ENCODE data around the gene TPRN. TPM values are rescaled to one million over a fixed set of nuclear protein-coding genes. Genes with fewer than 3 reads are reported as not detected.

TPRN gene
- total RNA-seq, 1 experiment from 2014 or later = 37.7 TPM

GRCh38 chr9:137183980-137184595, 16.5 kb downstream of the TPRN start:
- BruUV-seq (replicated peaks) = no TSS peak
- Mint-ChIP-seq H3K27me3 (ENCODE audit: insufficient read depth, unreplicated experiment) (no peaks in the 10 kb centered on the region), H3K9me3 (ENCODE audit: unreplicated experiment) (no peaks in the 10 kb centered on the region), H3K4me3 (ENCODE audit: unreplicated experiment) (no peak overlapping the region), H3K36me3 (ENCODE audit: insufficient read depth, unreplicated experiment) (peaks cover 45% of the 10 kb centered on the region), H3K4me1 (ENCODE audit: low read depth, unreplicated experiment) (peaks cover 13% of the 10 kb centered on the region), H3K27ac (ENCODE audit: unreplicated experiment) (no peak overlapping the region)
- no peak for DNase-seq
- peaks cover 7% of the 10 kb centered on the region; the same call in 1 of the 2 replicates for H3K4me1 ChIP-seq
- intact Hi-C loops (cut with micrococcal nuclease; ENCODE audit: unreplicated experiment) = no loop called here
- ChIA-PET POLR2A (no interaction called here), CTCF (no interaction called here)
- no peak for TF ChIP-seq CTCF (IDR thresholded peaks at IDR 0.05; ENCODE audit: insufficient read depth in 1 of 2, low read depth in 1 of 2, low read length in 1 of 2, severe bottlenecking in 1 of 2, unreplicated experiment in 1 of 2)
- H3K9me3 ChIP-seq = no peaks in the 10 kb centered on the region
- H3K27me3 ChIP-seq (replicated peaks; ENCODE audit: control insufficient read depth, insufficient read depth, low read length) = no peaks in the 10 kb centered on the region
- H3K4me3 ChIP-seq (ENCODE audit: low read depth, low read length) = no peak overlapping the region
- H3K36me3 ChIP-seq (ENCODE audit: control insufficient read depth, insufficient read depth, low read length) = peaks cover 2% of the 10 kb centered on the region

- no peaks in the 10 kb centered on the region for H3K27me3 Mint-ChIP-seq (ENCODE audit: insufficient read depth, unreplicated experiment)
- no peak overlapping the region for H3K27ac Mint-ChIP-seq (ENCODE audit: unreplicated experiment)
- CTCF ChIA-PET = interaction anchor here (0.8 kb wide), 1 partner anchor 42 kb away, joined by 3 read pairs; no protein-coding TSS in a partner anchor
- Histone ChIP-seq H3K9me3 (no peaks in the 10 kb centered on the region), H3K4me1 (peaks cover 7% of the 10 kb centered on the region; the same call in 1 of the 2 replicates), H3K4me3 (ENCODE audit: low read depth, low read length) (no peak overlapping the region), H3K27me3 (replicated peaks; ENCODE audit: control insufficient read depth, insufficient read depth, low read length) (no peaks in the 10 kb centered on the region), H3K36me3 (ENCODE audit: control insufficient read depth, insufficient read depth, low read length) (peaks cover 2% of the 10 kb centered on the region)
- no peaks in the 10 kb centered on the region for H3K9me3 Mint-ChIP-seq (ENCODE audit: unreplicated experiment)
- intact Hi-C loops (cut with micrococcal nuclease; ENCODE audit: unreplicated experiment) = no loop called here
- POLR2A ChIA-PET = no interaction called here
- peaks cover 37% of the 10 kb centered on the region for H3K36me3 Mint-ChIP-seq (ENCODE audit: insufficient read depth, unreplicated experiment)
- peaks cover 13% of the 10 kb centered on the region for H3K4me1 Mint-ChIP-seq (ENCODE audit: low read depth, unreplicated experiment)
- no peak overlapping the region for H3K4me3 Mint-ChIP-seq (ENCODE audit: unreplicated experiment)
- no peak for TF ChIP-seq CTCF (IDR thresholded peaks at IDR 0.05; ENCODE audit: insufficient read depth in 1 of 2, low read depth in 1 of 2, low read length in 1 of 2, severe bottlenecking in 1 of 2, unreplicated experiment in 1 of 2)
- BruUV-seq (replicated peaks) = no TSS peak
- DNase-seq = no peak
Observed at GRCh38 chr9:137182836-137183235, 17.7 kb downstream of the TPRN start.

- H3K36me3 Mint-ChIP-seq (ENCODE audit: insufficient read depth, unreplicated experiment) = peaks cover 34% of the 10 kb centered on the region
- intact Hi-C loops (cut with micrococcal nuclease; ENCODE audit: unreplicated experiment) = no loop called here
- no TSS peak for BruUV-seq (replicated peaks)
- POLR2A ChIA-PET = no interaction called here
- no peak overlapping the region for H3K4me3 ChIP-seq (ENCODE audit: low read depth, low read length)
- CTCF ChIA-PET = no interaction called here
- no peak for TF ChIP-seq CTCF (IDR thresholded peaks at IDR 0.05; ENCODE audit: insufficient read depth in 1 of 2, low read depth in 1 of 2, low read length in 1 of 2, severe bottlenecking in 1 of 2, unreplicated experiment in 1 of 2)
- H3K4me1 ChIP-seq = no peaks in the 10 kb centered on the region
- H3K9me3 Mint-ChIP-seq (ENCODE audit: unreplicated experiment) = no peaks in the 10 kb centered on the region
- no peaks in the 10 kb centered on the region for H3K27me3 ChIP-seq (replicated peaks; ENCODE audit: control insufficient read depth, insufficient read depth, low read length)
- no peaks in the 10 kb centered on the region for H3K9me3 ChIP-seq
- H3K27me3 Mint-ChIP-seq (ENCODE audit: insufficient read depth, unreplicated experiment) = no peaks in the 10 kb centered on the region
- H3K4me3 Mint-ChIP-seq (ENCODE audit: unreplicated experiment) = no peak overlapping the region
- no peak overlapping the region for H3K27ac Mint-ChIP-seq (ENCODE audit: unreplicated experiment)
- DNase-seq = no peak
- H3K36me3 ChIP-seq (ENCODE audit: control insufficient read depth, insufficient read depth, low read length) = peaks cover 2% of the 10 kb centered on the region
- peaks cover 2% of the 10 kb centered on the region for H3K4me1 Mint-ChIP-seq (ENCODE audit: low read depth, unreplicated experiment)
Observed at GRCh38 chr9:137181680-137182079, 18.9 kb downstream of the TPRN start.
